Hair follicle dermal papilla cell (primary cell): ENCODE results near the gene C16orf86. TPM values are rescaled to one million over a fixed set of nuclear protein-coding genes. Genes with fewer than 3 reads are reported as not detected.

Experiments
- total RNA-seq: library from RNA; depleted of rRNA; stranded (reverse); fragments of >200 nt; gene quantifications from 2 replicates; pipeline ENCODE4 v1.2.3, GENCODE V29; 2012

Gene C16orf86, protein sequence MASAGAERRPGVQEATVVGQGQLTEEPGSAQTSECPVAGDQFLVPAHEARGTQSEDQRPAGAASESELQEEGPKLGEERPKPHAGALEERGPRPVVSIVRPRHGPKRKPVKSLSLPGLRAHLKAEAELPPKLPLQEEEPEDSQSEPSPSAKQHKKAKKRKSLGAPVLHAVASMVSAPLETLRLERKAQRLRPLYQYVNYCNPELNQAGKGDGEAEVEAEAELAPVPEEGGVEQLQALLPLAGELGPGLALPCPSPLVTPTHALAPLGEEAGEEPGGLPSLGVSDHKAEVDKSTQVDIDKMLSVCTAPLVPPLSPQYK
- total RNA-seq = 5.8 and 12.5 TPM in 2 replicates

DNA sequence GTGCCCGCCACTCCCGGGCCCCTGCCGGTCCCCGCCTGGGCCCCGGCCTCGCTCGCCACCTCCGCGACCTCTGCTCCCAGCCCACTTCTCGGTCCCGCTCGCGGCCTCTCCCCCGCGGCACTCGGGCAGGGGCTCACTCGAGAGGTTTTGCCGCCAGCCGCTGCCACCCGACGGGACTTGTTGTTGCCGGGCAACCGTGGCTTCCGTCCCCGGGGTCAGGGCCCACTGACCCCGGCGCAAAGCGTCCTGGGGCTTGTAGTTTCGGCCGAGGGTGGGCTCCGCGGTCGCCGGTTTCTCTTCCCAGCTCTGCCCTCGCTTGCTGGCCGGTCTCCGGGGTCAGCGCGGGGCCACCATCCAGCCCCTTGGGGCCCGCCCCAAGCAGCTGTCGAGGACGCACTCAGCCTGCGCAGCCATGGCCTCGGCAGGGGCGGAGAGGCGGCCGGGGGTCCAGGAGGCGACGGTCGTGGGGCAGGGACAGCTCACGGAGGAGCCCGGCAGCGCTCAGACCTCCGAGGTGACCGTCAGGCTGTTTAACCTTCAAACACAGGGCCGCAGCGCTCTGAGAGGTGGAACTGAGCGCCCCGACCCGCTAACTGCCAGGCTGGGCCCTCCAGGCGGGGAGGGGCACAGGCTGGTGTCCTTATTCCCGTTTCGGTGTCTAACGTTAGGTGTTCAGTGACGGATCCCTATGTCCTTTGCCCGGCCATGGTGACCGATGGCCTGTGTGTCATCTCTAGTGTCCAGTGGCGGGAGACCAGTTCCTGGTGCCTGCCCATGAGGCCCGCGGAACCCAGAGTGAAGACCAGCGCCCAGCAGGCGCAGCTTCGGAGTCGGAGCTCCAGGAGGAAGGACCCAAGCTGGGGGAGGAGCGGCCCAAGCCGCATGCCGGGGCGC, at the start of gene C16orf86, which contains the start of gene ENKD1:
Gene C16orf86, plus strand, starts transcription at position 256 of the 894 bp plus-strand sequence. Its CDS starts 157 bp downstream, at position 413.
Gene ENKD1, minus strand, starts transcription at position 192 of the 894 bp plus-strand sequence. CDS start 308 bp downstream, outside the sequence.

DNA sequence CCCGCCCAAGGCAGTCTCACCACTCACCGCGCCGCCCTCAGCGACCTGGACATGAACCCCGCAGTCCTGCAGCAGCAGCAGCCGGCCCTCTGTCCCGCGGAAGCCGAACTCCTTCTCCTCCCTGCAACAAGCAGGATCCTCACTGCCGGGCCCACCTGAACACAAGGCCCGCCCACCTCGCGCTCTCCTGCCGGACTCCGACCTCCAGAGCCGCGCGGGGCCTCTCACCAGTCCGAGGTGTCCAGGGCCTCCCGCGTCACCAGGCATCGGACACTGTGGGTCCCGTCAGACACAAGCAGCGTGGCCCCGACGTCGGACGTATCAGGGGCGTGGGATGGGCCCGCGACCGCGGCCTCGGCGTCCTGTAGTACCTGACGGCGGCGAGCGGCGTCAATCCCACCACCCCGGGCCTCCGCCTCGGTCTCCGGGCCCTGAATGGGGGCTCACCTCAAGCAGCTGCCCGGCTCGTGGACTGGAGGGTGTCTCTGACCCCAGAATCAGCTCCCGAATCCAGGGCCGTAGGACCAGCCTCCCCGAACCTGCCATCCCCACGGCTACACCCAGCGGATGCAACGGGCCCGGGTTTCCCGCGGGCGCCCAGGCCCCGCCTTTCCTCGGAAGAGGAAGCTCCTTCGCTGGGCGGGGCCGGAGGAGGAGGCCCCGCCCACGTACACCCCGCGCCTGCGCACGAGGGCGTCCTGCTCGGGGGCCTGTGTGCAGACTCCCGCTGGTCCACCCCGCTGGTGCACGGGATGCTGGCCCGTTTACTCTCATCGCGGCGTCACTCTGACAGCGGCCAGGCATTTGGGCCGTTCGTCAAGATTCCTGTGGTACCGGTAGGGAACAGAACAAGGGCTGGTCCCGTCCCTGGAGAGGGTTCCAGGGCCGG, 6.7 kb upstream of the C16orf86 start, which contains the start of gene ACD:
Gene ACD, minus strand, starts transcription at position 586 of the 889 bp plus-strand sequence. Its CDS starts 40 bp downstream, at position 546.

DNA sequence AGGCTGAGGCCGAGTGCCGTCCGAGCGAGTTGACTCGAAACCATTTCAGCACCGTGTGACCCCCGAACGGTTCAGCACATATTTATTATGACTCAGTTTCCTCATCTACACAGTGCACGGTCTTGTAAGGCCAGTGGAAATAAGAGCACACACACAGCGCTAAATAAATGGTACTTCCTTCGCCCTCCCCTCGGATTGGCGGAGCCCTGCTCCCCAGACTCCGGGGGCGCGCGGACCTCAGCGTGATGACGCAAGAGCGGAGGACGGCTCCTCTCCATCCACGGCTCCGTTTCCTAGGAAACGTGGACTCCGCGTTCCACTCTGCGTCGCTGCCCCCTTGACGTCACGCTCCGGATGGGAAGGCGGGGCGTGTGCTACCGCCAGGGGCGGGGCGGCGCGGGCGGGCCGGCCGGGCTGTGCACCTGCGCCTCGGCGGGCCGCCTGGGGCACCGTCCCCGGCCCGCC, 6.0 kb upstream of the C16orf86 start, which contains the start of gene PARD6A:
Gene PARD6A, plus strand, starts transcription at position 397 of the 465 bp plus-strand sequence. CDS start 79 bp downstream, outside the sequence.

Other genes starting within 250 kb of the C16orf86 start
- gene HSD11B2, start 235.7 kb upstream of the C16orf86 start, total RNA-seq = not detected in 2 replicates
- 111 and 131 TPM in 2 replicates for gene ATP6V0D1, start 185.7 kb upstream of the C16orf86 start, total RNA-seq
- not detected in 2 replicates for gene AGRP, start 183.3 kb upstream of the C16orf86 start, total RNA-seq
- gene RIPOR1, start 138.0 kb upstream of the C16orf86 start, total RNA-seq = 40.4 and 44.9 TPM in 2 replicates
- gene CTCF, start 104.3 kb upstream of the C16orf86 start, total RNA-seq = 23.8 and 27.3 TPM in 2 replicates
- gene CARMIL2, start 21.7 kb upstream of the C16orf86 start, total RNA-seq = under 0.01 and 0.32 TPM in 2 replicates
- 12.9 and 16.9 TPM in 2 replicates for gene ACD, start 6.6 kb upstream of the C16orf86 start, total RNA-seq
- 0.97 and 1.1 TPM in 2 replicates for gene PARD6A, start 5.9 kb upstream of the C16orf86 start, total RNA-seq
- gene ENKD1, start 64 bp upstream of the C16orf86 start, total RNA-seq = 19.1 and 20.8 TPM in 2 replicates
- 19.0 and 19.8 TPM in 2 replicates for gene GFOD2, start 52.5 kb downstream of the C16orf86 start, total RNA-seq
- 7.2 and 7.5 TPM in 2 replicates for gene RANBP10, start 139.7 kb downstream of the C16orf86 start, total RNA-seq
- 0.49 and 1.3 TPM in 2 replicates for gene TSNAXIP1, start 140.1 kb downstream of the C16orf86 start, total RNA-seq
- gene THAP11, start 175.5 kb downstream of the C16orf86 start, total RNA-seq = 30.0 and 34.6 TPM in 2 replicates
- 111 and 129 TPM in 2 replicates for gene NUTF2, start 180.1 kb downstream of the C16orf86 start, total RNA-seq
- 35.6 and 36.8 TPM in 2 replicates for gene CENPT, start 180.9 kb downstream of the C16orf86 start, total RNA-seq
- gene EDC4, start 206.2 kb downstream of the C16orf86 start, total RNA-seq = 53.2 and 64.1 TPM in 2 replicates
- gene NRN1L, start 218.1 kb downstream of the C16orf86 start, total RNA-seq = not detected in 2 replicates
- gene PSKH1, start 226.4 kb downstream of the C16orf86 start, total RNA-seq = 14.5 and 16.4 TPM in 2 replicates